Urothelium cell line (cell line): ENCODE data around the gene TCERG1.

Source experiments
- DNase-seq: peaks from one replicate; pipeline ENCODE4 v3.0.0; 2011; ENCODE audit warnings: low spot score, mixed read lengths
- FAIRE-seq: peaks from 2 replicates; lab custom pipeline; 2011; peaks lifted over from hg19 to GRCh38; lab: Jason Lieb, UNC

Gene TCERG1

GRCh38 chr5:146451411-146451810 lies 4.3 kb downstream of the TCERG1 start:
- FAIRE-seq (no peak), DNase-seq (no peak)

- no peak for FAIRE-seq
Measured at GRCh38 chr5:146457431-146457830, 10.3 kb downstream of the TCERG1 start.

GRCh38 chr5:146458894-146459293 lies 11.8 kb downstream of the TCERG1 start:
- DNase-seq (no peak), FAIRE-seq (no peak)

More at GRCh38 chr5:146457431-146457830, 10.3 kb downstream of the TCERG1 start:
- DNase-seq = no peak

DNA sequence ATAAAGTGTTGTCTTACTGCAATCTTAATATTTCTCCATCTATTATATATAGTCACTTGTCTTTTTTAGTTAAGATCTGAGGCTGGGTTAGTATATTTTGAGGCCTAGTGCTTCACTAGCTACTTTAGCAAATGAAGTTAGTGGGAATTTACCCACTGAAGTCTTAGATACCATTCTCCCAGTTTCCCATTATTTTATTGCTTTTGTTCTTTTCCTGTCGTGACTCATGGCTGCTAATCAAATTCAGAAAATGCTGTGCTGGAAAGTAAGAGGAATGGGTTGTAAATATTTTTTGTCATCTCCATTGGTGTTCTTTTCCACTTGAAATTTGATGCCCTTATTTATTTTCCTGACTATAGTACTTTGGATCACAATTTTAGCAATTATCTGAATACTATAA lies 14.2 kb downstream of the TCERG1 start:
- no peak for DNase-seq
- FAIRE-seq = no peak

DNA sequence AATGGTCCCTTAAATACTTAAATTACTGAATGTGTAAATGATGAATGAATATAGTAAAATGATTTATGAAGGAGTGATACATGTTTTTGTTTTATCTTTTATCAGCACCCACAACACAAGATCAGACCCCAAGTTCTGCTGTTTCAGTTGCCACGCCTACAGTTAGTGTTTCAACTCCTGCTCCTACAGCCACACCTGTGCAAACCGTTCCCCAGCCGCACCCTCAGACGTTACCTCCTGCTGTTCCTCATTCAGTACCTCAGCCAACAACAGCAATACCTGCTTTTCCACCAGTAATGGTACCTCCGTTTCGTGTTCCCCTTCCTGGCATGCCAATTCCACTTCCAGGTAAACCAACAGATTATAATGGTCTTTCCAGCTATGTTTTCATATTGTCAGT lies 16.3 kb downstream of the TCERG1 start:
- FAIRE-seq (no peak), DNase-seq (no peak)

GRCh38 chr5:146466521-146467349 lies 19.6 kb downstream of the TCERG1 start:
- FAIRE-seq = no peak
- peak; percentile 18 for DNase-seq

GRCh38 chr5:146467760-146468159 lies 20.6 kb downstream of the TCERG1 start:
- DNase-seq (no peak), FAIRE-seq (no peak)

GRCh38 chr5:146474065-146474464 lies 26.9 kb downstream of the TCERG1 start:
- FAIRE-seq (no peak), DNase-seq (no peak)

DNA sequence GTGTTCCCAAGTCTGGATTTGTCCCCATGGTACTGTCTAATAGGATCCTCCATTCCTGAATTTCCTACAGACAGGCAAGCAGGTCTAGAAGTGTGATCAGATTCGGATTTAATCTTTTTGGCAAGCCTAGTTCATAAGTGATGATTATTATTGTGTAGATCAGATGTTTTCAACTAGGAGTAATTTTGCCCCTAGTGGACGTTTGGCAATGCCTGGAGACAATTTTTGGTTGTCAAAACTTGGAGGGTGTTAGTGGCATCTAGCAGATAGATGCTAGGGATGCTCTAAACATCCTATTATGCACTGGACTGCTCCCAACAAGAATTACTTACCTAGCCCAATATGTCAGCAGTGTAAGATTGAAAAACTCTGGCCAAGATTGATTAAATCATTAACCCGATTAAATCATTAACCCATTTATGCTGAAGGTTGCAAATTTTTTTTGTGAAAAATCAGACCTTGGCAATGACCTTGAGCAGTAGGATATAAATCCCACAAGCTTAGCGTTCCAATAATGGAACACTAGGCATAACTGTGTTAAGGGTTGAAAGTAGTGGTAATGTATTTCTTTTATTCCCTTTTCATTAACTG lies 28.2 kb downstream of the TCERG1 start:
- DNase-seq = no peak
- FAIRE-seq = no peak

GRCh38 chr5:146475906-146476305 lies 28.8 kb downstream of the TCERG1 start:
- DNase-seq = no peak
- FAIRE-seq = no peak

DNA sequence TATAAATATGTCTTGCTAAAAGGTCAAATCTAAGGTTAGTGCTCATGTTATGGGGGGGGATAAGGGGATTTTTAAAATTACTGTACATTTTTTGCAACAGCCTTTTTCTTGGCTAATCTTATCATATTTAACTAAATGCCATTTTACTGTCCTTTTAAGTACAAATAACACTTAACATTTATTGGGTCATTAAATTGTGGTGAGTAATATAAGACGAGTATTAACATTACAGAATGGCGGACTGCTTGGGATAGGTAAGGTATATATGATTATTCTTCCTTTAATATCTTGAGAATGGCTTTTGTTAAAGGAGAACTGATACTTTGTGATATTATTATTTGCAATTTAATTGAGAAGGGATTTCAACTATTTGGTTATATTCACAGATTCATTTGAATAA lies 35.6 kb downstream of the TCERG1 start:
- no peak for DNase-seq
- FAIRE-seq = no peak

- DNase-seq = no peak
- no peak for FAIRE-seq
Measured at GRCh38 chr5:146484714-146485391, 37.7 kb downstream of the TCERG1 start.

GRCh38 chr5:146490089-146490843 lies 43.1 kb downstream of the TCERG1 start:
- DNase-seq (no peak), FAIRE-seq (no peak)

DNA sequence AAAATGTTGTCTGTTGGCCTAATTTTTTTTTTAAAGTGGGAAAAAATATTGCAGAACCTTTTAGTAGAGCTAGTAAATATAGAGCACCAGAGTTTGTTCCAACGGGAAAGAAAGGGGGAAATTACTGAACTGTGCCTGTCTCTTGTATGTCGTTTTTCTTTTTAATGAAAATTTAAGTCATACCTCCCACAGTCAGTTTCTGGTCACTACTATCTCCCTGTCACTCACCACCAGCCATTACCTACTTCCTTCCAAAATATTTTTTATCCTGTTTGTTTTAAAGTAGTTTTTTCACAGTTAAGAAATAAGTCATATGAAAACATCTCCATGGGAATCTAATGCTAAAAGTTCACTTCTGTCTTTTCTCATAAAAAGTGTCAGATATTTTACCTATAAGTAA lies 47.5 kb downstream of the TCERG1 start:
- DNase-seq (no peak), FAIRE-seq (no peak)

DNA sequence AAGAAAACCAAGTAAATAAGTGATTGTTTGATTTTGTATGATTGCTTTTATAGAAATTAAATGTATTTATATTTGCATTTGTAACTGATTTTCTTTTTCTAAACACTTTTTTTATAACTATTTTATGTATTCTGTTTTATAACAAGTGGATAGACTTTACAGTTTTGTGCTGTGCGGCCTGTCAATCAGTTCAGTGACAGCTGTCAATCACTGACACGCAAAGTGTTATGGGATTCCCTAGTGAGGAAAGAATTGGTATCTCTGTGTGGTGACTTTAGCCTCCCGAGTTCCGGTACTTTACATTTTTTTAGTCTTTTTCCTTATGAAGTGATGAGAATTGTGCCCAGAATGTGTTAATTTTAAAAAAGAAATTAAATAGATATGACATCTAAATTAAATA lies 52.5 kb downstream of the TCERG1 start:
- FAIRE-seq = no peak
- DNase-seq = no peak

DNA sequence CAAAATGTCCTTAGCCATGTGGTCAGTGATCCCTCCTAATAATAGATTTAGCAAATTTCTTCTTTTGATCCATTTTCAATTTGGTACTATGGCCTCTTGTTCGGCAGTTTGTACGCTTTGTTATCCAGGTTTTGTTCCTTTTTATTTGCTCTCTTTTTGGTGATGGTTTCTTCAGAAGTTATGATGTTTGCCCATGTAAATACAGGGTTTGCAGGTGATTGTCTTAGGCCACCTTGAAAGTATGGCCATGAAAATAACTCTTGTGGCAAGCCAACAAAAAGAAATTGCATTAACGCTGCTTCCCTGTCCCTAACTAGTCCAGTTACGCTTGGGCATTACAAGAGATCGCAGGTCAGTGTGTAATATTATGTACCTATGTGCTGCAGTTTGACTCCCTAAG lies 60.3 kb downstream of the TCERG1 start:
- DNase-seq = no peak
- no peak for FAIRE-seq

DNA sequence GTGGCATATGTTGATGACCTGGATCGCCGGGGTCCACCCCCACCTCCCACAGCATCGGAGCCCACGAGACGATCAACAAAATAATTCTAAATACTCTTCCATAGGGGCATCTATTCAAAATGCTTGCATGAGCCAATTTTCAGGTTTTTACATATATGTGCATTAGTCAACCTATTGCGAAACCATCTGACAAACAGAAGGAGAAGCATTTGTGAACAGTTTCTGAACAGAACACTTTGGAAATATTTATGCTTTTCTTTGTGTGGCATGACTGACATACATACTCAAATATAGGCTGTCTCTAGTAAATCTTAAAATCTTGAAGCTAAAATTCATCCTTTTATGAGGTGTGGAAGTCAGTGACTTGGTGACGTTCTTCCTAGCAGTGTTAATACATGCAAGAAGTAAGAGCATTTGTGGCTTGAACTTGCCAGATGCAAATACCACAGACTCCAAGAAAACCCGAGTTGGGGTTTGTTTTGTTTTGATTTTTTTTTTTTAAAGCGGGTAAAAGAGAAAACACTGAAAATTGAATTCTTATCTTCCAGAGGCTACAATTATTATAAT lies 63.5 kb downstream of the TCERG1 start:
- FAIRE-seq (no peak), DNase-seq (no peak)

- FAIRE-seq (no peak), DNase-seq (no peak)
Measured at GRCh38 chr5:146513462-146513861, 66.3 kb downstream of the TCERG1 start.

GRCh38 chr5:146514575-146514974 lies 67.4 kb downstream of the TCERG1 start:
- DNase-seq (no peak), FAIRE-seq (no peak)

DNA sequence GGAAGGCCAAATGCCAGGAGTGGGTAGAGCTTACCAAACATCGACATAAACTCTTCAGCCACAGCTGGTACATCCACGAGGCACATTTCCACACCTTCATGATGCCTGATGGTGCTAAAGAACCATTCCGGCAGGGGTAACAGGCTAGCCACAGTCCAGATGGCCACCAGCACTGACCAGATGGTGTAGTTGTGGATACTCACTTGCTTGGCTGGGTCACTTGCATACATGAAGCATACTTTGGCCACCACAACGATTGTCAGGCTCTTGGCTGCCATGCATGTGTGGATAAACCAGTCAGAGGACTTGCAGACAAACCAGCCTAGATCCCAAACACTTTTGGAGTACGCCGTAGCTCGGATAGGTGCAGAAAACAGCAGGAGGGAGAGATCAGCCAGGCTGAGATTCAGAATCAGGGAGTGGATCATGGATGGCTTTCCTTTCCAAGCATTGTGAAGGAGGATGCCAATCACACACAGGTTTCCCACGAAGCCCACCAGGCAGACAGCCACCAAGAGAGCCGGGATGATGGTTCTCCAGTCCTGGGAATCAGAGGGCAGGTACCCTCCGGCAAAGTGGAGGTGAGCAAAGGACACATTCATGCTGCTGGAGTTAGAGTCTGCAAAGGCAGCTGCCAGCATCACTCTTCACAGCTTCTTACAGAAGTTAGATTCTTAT lies 68.5 kb downstream of the TCERG1 start:
- FAIRE-seq (no peak), DNase-seq (no peak)

DNA sequence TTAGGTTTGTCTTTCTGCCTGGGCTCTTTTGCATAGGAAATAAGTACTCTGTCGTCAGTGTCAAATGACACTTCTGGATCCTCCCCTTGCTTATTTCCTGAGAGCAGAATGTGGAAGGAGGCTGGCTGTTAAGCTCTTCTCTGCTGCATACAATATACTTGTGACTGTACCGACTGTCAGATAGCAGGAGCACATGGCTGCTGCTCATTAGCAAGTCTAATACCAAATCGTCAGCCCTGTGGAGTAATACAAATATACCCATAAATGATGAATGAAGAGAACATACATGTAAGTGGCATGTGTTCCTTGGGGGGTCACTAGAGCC lies 69.0 kb downstream of the TCERG1 start, which contains the start of gene GPR151:
TSS of gene GPR151 (minus strand) at position 40 of the 325 bp plus-strand sequence. CDS start 77 bp downstream, outside the sequence.
- no peak for FAIRE-seq
- no peak for DNase-seq
